ENCODE measurements around the gene ORC3.

Gene ORC3

DNA sequence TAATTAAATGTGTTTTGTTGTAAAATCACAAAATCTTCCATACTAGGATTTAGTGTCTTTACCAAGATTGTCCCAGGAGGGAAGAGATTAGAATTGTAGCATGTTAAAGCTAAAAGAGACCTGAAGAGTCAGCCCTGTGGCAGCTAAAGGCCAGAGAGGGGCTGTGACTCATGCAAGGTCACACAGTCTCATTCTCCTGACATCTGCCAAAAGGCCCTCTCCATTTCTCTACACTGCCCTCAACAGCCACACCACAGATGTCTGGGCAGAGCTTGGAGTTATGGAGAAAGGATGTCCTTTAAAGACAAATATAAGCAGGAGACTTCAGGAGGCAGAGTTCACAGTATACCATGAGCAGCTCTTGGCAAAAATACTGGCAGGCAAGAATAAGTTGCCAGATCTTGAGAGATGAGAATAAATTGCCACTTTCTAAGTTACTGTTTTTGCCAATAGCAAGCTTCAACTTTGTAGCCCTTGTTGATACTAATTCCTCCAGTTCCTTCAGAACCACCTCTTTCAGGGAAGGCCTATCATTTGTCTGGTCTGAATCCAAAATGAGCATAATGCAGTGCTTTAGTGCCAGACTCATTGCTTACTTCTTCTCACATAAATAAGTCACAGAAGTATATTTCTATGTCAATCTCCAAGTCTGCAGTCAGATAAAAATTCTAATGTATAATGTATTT is 70.4 kb downstream of the ORC3 start:
- no peak overlapping the region for H3K27ac Mint-ChIP-seq
- peaks cover 34% of the 10 kb centered on the region for H3K36me3 Mint-ChIP-seq (ENCODE audit: low read depth)
- peaks cover 11% of the 10 kb centered on the region for H3K4me1 Mint-ChIP-seq (ENCODE audit: low read depth)
- no peaks in the 10 kb centered on the region for H3K9me3 Mint-ChIP-seq
- no peaks in the 10 kb centered on the region for H3K27me3 Mint-ChIP-seq (ENCODE audit: low read depth)
- H3K4me3 Mint-ChIP-seq: no peak overlapping the region

DNA sequence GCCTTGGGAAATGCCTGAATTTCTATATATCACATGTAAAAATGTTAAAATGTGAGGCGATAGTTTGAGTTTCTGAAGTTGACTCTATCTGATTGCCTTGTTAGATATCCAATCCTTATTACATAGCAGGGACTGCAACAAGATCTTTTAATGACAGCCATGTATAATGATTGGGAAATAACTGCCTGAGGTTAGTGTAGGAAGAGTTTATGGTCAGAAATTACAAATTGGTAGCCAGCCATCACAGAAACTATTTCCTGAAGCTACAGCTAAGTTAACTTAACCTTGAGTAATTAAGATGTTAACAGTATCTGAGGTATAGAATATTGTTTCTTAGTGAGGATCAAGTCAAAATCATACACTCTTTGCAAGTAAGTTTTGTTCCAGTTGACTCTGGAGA is 71.1 kb downstream of the ORC3 start:
- no peaks in the 10 kb centered on the region for H3K9me3 Mint-ChIP-seq
- H3K27ac Mint-ChIP-seq: no peak overlapping the region
- H3K4me1 Mint-ChIP-seq (ENCODE audit: low read depth): peaks cover 11% of the 10 kb centered on the region

DNA sequence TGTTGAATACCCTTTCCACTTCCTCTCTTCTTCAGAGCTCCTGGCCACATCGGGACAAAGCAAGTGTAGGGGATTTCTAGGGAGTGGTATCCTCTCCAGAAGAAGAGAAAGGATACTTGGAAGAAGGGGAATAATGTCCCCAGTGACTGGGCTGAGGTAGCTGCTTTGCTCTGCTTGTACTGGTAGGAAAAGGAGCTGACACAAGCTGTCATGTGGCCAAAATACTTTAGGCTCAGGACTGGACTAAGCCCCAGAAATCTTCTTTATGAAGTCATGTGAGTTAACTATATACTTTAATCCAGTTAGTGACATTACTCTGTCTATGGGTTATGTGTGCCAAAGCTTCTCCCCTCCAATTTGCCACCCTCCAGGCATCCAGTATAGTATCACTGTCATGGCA is 71.6 kb downstream of the ORC3 start:
- Mint-ChIP-seq H3K36me3 (ENCODE audit: low read depth) (peaks cover 35% of the 10 kb centered on the region), H3K27ac (no peak overlapping the region)

More for the DNA sequence above, 71.1 kb downstream of the ORC3 start:
- peaks cover 34% of the 10 kb centered on the region for H3K36me3 Mint-ChIP-seq (ENCODE audit: low read depth)
- H3K27me3 Mint-ChIP-seq (ENCODE audit: low read depth): no peaks in the 10 kb centered on the region
- H3K4me3 Mint-ChIP-seq: no peak overlapping the region

DNA sequence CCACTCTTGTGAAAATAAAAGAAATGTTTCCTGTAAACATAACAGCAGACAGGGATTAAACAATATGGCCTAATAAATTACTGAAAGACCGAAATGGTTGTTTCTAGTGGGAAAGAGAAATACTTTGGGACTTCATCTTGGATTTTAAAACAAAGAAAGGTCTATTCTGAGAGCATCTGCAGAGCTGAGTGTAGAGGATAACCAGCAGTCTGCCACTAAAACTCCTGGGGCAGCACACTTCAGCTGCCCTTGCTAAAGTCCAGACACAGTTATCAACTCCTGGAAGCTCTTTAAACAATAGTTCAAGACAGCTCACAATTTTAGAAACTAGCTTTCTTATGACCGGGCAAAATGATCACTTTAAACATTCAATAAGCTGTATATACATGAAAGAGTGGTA is 73.5 kb downstream of the ORC3 start:
- no peaks in the 10 kb centered on the region for H3K9me3 Mint-ChIP-seq
- peaks cover 31% of the 10 kb centered on the region for H3K36me3 Mint-ChIP-seq (ENCODE audit: low read depth)
- no peaks in the 10 kb centered on the region for H3K4me1 Mint-ChIP-seq (ENCODE audit: low read depth)
- H3K4me3 Mint-ChIP-seq: no peak overlapping the region
- H3K27ac Mint-ChIP-seq: no peak overlapping the region
- H3K27me3 Mint-ChIP-seq (ENCODE audit: low read depth): no peaks in the 10 kb centered on the region

More for the DNA sequence above, 71.6 kb downstream of the ORC3 start:
- Mint-ChIP-seq H3K4me1 (ENCODE audit: low read depth) (peaks cover 11% of the 10 kb centered on the region), H3K4me3 (no peak overlapping the region), H3K9me3 (no peaks in the 10 kb centered on the region), H3K27me3 (ENCODE audit: low read depth) (no peaks in the 10 kb centered on the region)

DNA sequence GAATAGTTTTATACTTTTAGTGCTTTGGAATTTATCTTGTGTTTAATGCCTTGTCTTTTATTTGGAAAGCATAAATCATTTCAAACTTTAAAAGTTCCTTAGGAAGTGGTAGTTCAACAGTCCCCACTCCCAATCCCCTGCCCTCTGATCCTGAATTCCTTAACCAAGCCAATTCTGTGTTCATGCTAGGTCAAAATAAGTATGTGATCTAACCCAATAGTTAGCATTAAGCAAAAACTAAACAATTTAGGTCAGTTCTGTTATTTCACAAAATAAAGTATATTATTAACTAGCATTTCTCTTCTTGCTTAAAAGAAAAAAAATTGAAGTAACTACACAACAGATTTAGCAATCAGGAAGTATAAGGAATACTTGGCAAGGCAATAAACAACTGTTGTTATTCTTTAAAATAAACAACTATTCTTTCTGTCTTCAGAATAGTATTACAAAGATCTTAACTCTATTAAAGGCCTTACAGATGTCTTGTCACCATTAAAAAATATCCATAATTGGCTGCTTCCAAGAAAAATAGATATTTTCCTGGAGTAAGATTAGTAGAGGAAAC is 75.1 kb downstream of the ORC3 start:
- Mint-ChIP-seq H3K9me3 (no peaks in the 10 kb centered on the region), H3K36me3 (ENCODE audit: low read depth) (peaks cover 28% of the 10 kb centered on the region), H3K4me1 (ENCODE audit: low read depth) (no peaks in the 10 kb centered on the region), H3K27me3 (ENCODE audit: low read depth) (no peaks in the 10 kb centered on the region), H3K4me3 (no peak overlapping the region), H3K27ac (no peak overlapping the region)

DNA sequence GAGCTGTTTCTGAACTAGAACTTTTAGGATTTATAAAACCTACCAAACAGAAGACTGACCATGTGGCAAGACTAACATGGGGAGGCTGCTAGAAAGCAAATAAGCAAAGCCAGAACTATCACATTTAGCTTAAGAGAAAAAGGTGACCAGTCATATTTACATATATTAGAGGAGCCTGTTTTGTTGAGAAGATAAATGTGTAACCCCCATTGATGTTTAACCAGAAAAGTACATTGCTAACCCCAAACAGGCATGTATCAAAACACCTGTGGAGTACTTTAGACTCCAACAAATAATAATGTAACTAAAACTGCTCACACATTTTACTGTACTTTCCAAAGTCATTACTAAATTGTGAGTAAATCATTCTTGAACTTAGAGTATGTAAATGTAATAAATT is 77.1 kb downstream of the ORC3 start:
- peaks cover 10% of the 10 kb centered on the region for H3K4me1 Mint-ChIP-seq (ENCODE audit: low read depth)
- H3K27ac Mint-ChIP-seq: no peak overlapping the region
- H3K36me3 Mint-ChIP-seq (ENCODE audit: low read depth): peaks cover 32% of the 10 kb centered on the region

DNA sequence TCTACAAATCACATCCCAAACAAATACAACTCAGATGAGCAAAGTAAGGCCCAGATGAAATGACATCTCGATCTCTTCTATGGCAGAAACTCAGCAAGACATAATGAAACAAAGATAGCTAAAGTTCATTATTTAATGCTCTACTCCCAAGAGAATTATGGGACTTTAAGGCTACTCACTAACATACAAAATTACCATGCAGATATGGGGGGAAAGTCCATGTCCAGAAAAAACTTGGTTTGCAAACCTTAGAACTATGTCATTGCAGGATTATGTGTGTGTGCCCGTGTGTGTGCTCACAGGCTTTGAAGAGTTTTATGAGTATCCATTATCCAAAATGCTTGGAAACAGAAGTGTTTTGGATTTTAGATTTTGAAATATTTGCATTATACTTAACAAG is 78.1 kb downstream of the ORC3 start:
- Mint-ChIP-seq H3K27me3 (ENCODE audit: low read depth) (no peaks in the 10 kb centered on the region), H3K36me3 (ENCODE audit: low read depth) (peaks cover 32% of the 10 kb centered on the region), H3K4me3 (no peak overlapping the region), H3K9me3 (no peaks in the 10 kb centered on the region), H3K4me1 (ENCODE audit: low read depth) (peaks cover 10% of the 10 kb centered on the region), H3K27ac (no peak overlapping the region)

More for the DNA sequence above, 77.1 kb downstream of the ORC3 start:
- Mint-ChIP-seq H3K4me3 (no peak overlapping the region), H3K27me3 (ENCODE audit: low read depth) (no peaks in the 10 kb centered on the region), H3K9me3 (no peaks in the 10 kb centered on the region)

DNA sequence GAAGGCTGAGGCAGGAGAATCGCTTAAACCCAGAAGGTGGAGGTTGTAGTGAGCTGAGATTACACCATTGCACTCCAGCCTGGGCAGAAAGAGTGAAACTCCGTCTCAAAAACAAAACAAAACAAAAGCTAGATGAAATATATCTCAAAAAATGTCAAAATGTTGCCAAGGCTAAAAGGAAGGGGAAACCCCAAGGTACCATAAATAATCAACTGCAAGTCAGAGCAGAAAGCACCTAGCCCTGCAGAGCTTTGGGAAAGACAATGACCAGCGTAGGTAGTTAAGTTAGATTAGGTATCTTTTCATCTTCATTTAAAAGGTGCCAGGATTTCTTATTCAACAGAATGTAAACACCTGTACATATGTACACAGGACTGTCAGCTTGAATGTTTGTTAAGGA is 79.1 kb downstream of the ORC3 start:
- Mint-ChIP-seq H3K9me3 (no peaks in the 10 kb centered on the region), H3K36me3 (ENCODE audit: low read depth) (peaks cover 28% of the 10 kb centered on the region), H3K27me3 (ENCODE audit: low read depth) (no peaks in the 10 kb centered on the region), H3K4me3 (no peak overlapping the region), H3K4me1 (ENCODE audit: low read depth) (peaks cover 10% of the 10 kb centered on the region), H3K27ac (no peak overlapping the region)

DNA sequence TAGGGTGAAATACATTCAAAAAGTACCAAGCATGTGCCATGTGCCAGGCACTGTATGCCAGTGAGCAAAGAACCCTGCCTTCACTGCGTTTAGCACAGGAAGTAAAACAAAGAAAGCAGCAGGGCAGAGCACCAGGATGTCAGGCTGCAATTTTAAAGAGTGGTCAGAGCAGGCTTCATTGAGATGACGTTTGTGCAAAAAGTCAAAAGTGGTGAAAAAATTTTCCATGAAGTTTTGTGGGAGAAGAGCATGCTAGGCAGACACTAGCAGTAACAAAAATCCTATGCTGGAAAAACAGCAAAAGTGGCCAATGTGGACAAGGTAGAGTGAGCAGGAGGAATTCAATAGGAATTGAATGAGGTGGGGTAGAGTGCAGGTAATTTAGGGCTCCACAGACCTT is 80.8 kb downstream of the ORC3 start:
- H3K9me3 Mint-ChIP-seq: no peaks in the 10 kb centered on the region
- H3K27me3 Mint-ChIP-seq (ENCODE audit: low read depth): no peaks in the 10 kb centered on the region
- no peak overlapping the region for H3K4me3 Mint-ChIP-seq
- peaks cover 10% of the 10 kb centered on the region for H3K4me1 Mint-ChIP-seq (ENCODE audit: low read depth)
- peak overlapping the region; percentile 68 for H3K27ac Mint-ChIP-seq
- H3K36me3 Mint-ChIP-seq (ENCODE audit: low read depth): peaks cover 40% of the 10 kb centered on the region

DNA sequence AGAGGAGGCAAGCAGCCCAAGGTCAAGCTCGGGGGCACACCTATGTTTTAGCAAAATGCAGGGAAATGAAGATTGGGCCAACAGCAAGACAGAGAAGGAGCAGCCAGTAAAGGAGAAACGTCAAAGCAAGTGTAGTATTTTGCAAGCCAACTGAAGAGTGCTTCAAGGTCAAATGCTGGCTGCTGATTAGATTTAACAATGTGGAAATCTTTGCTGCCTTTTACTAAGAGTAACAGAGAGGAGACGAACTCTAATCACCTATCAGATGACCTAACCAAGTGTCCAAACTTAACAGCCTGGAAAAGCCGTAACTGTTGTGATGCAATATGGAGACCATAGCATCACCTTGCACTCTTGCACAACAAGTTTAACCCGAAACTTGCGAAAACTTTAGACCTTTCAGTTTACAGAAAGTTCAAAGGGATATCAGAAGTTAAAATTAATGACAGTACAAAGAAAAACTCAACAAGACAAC is 81.7 kb downstream of the ORC3 start:
- Mint-ChIP-seq H3K27ac (no peak overlapping the region), H3K27me3 (ENCODE audit: low read depth) (no peaks in the 10 kb centered on the region), H3K4me1 (ENCODE audit: low read depth) (peaks cover 10% of the 10 kb centered on the region), H3K36me3 (ENCODE audit: low read depth) (peaks cover 45% of the 10 kb centered on the region), H3K9me3 (no peaks in the 10 kb centered on the region), H3K4me3 (no peak overlapping the region)

DNA sequence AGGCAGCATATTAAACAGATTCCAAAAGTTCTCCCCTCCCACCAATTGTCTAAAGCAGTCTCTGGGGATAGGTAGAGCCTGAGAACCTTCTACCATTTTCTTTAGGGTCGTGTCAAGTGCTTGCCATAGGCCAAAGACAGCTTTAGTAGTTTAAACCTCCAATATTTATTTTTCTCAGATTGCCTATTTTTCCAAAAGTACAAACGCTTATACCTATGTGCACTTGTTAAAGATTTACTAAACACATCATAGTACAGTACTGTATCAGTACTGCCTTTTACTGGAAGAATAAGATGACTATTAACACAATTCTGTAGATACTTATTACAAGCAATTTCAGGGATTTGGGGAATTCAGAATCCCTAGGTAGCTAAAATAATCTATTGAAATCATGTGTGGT is 82.7 kb downstream of the ORC3 start:
- Mint-ChIP-seq H3K27me3 (ENCODE audit: low read depth) (no peaks in the 10 kb centered on the region), H3K36me3 (ENCODE audit: low read depth) (peaks cover 45% of the 10 kb centered on the region)

DNA sequence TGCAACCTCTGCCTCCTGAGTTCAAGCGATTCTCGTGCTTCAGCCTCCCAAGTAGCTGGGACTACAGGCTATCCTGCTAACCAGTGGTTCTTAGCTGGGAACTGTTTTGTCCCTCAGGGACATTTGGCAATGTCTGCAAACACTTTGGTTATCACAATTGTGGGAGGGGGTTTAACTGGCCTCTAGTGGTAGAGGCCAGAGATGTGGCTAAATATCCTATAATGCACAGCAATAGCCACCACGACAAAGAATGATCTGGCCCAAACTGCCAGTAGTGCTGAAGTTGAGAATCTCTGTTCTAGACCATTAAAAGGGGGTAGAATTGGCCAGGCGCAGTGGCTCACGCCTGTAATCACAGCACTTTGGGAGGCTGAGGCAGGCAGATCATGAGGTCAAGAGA is 83.3 kb downstream of the ORC3 start:
- Mint-ChIP-seq H3K27ac (no peak overlapping the region), H3K27me3 (ENCODE audit: low read depth) (no peaks in the 10 kb centered on the region), H3K4me3 (no peak overlapping the region), H3K9me3 (no peaks in the 10 kb centered on the region), H3K4me1 (ENCODE audit: low read depth) (peaks cover 17% of the 10 kb centered on the region), H3K36me3 (ENCODE audit: low read depth) (peaks cover 46% of the 10 kb centered on the region)

More for the DNA sequence above, 82.7 kb downstream of the ORC3 start:
- H3K27ac Mint-ChIP-seq: no peak overlapping the region
- no peaks in the 10 kb centered on the region for H3K9me3 Mint-ChIP-seq
- no peak overlapping the region for H3K4me3 Mint-ChIP-seq
- H3K4me1 Mint-ChIP-seq (ENCODE audit: low read depth): peaks cover 13% of the 10 kb centered on the region

DNA sequence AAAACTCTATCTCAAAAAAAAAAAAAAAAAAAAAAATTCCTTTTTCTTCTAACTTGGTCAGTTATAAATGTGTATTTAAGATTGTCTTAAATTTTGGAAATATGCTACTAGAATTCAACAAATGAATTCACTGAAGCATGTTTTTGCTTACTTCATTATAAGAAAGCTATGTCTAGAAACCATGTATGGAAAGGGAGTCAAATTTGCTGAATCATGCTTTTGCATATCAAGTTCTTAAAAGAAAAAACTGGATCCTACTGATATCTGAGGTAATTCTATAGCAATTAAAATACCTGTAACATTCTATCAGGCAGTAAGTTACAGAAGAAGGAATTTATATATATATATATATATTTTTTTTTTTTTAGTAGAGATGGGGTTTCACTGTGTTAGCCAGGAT is 84.4 kb downstream of the ORC3 start:
- no peak overlapping the region for H3K4me3 Mint-ChIP-seq
- H3K9me3 Mint-ChIP-seq: no peaks in the 10 kb centered on the region
- H3K27ac Mint-ChIP-seq: no peak overlapping the region
- H3K36me3 Mint-ChIP-seq (ENCODE audit: low read depth): peaks cover 45% of the 10 kb centered on the region
- H3K27me3 Mint-ChIP-seq (ENCODE audit: low read depth): no peaks in the 10 kb centered on the region
- peaks cover 19% of the 10 kb centered on the region for H3K4me1 Mint-ChIP-seq (ENCODE audit: low read depth)

DNA sequence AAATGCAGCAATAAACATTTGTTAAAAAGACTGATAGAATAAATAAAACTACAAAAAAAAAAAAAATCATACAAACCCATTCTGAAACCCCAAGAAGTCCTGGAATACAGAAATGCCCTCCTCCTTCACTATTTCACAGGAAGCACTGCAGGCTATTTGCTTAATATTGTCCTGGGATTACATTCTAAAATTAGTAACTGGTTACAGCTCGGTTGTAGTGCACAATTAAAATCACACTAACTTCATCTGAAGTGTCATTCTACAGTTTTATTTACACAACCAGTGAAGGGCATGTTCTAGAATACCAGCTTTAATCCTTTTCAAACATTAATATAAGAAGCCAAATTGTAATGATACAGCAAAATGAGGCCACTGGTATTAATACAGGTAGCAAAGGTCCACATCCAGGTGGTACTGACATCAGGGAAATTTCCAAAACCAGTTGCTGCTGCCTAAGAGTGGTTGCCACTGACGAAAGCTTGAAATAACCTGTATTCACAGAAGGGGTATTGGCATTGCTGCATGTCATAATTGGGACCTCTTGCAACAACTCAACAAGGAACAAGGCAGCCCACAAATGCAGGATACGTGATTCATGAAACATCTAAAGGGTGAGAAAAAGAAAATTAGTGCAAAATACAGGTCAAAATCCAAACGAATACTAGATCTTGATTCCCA is 85.2 kb downstream of the ORC3 start:
- peaks cover 22% of the 10 kb centered on the region for H3K4me1 Mint-ChIP-seq (ENCODE audit: low read depth)
- H3K27me3 Mint-ChIP-seq (ENCODE audit: low read depth): no peaks in the 10 kb centered on the region
- no peak overlapping the region for H3K4me3 Mint-ChIP-seq
- no peaks in the 10 kb centered on the region for H3K9me3 Mint-ChIP-seq
- peaks cover 44% of the 10 kb centered on the region for H3K36me3 Mint-ChIP-seq (ENCODE audit: low read depth)
- H3K27ac Mint-ChIP-seq: no peak overlapping the region

DNA sequence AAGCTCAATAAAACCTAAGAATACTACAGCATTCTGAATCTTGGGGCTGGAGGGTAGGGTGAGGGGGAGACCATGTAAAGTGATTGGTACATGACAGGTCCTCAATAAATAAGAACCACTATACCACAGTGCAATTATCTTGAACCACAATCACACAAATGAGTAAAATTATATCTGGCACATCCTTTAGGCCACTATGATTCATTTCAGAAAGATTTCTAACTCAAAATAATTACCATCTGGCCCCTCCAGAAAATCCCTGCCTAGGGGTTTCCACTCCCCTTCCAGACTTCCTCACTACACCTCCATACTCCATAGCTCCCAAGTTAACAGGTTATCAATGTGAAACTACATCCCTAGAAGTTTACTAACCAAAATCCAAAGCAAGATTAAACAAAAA is 92.4 kb downstream of the ORC3 start:
- no peaks in the 10 kb centered on the region for H3K27me3 Mint-ChIP-seq (ENCODE audit: low read depth)
- H3K36me3 Mint-ChIP-seq (ENCODE audit: low read depth): peaks cover 24% of the 10 kb centered on the region
- H3K27ac Mint-ChIP-seq: peak overlapping the region; percentile 45
- H3K4me1 Mint-ChIP-seq (ENCODE audit: low read depth): peaks cover 26% of the 10 kb centered on the region
- H3K4me3 Mint-ChIP-seq: no peak overlapping the region
- H3K9me3 Mint-ChIP-seq: no peaks in the 10 kb centered on the region

All from T-helper 1 cell treated with Interleukin-12 subunit alpha and Interleukin-12 subunit beta and Interleukin-4 antibody, amounts not matched to agents 30 μg/mL and 1 μg/mL, for 36 hours (primary cell).